Measurements from ENCODE around the gene MPP4.

The MPP4 gene

DNA sequence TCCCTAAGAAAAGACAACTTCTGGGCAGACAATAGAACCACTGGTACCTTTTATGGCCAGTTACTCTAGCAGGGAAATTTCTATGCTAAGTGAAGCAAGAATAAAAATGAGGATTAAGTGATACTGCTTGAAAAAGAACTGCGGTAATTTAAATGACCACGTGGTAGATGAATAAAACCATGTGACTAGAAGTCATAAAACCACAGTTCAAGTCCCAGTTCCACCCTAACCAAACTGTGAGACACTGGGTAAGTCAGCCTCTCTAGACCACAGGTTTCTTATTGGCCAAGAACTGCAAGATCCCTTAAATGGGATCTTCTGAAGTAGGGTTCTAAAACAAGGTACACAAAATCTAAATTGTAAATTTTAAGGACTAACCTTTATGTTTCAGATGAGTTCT, 67.9 kb downstream of the MPP4 start:
- no peak for TF ChIP-seq RARB (CRISPR knock-in tag; IDR thresholded peaks at IDR 0.05)
- no peak for TF ChIP-seq CSDC2 (CRISPR knock-in tag; IDR thresholded peaks at IDR 0.05)
- no peak for TF ChIP-seq SNAI2 (CRISPR knock-in tag; IDR thresholded peaks at IDR 0.05)
- TF ChIP-seq, protein P1, sequence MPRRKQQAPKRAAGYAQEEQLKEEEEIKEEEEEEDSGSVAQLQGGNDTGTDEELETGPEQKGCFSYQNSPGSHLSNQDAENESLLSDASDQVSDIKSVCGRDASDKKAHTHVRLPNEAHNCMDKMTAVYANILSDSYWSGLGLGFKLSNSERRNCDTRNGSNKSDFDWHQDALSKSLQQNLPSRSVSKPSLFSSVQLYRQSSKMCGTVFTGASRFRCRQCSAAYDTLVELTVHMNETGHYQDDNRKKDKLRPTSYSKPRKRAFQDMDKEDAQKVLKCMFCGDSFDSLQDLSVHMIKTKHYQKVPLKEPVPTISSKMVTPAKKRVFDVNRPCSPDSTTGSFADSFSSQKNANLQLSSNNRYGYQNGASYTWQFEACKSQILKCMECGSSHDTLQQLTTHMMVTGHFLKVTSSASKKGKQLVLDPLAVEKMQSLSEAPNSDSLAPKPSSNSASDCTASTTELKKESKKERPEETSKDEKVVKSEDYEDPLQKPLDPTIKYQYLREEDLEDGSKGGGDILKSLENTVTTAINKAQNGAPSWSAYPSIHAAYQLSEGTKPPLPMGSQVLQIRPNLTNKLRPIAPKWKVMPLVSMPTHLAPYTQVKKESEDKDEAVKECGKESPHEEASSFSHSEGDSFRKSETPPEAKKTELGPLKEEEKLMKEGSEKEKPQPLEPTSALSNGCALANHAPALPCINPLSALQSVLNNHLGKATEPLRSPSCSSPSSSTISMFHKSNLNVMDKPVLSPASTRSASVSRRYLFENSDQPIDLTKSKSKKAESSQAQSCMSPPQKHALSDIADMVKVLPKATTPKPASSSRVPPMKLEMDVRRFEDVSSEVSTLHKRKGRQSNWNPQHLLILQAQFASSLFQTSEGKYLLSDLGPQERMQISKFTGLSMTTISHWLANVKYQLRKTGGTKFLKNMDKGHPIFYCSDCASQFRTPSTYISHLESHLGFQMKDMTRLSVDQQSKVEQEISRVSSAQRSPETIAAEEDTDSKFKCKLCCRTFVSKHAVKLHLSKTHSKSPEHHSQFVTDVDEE (CRISPR knock-in tag; IDR thresholded peaks at IDR 0.05), result no peak
- TF ChIP-seq PATZ1 (CRISPR knock-in tag; IDR thresholded peaks at IDR 0.05; ENCODE audit: borderline replicate concordance), result no peak
- no peak for TF ChIP-seq ZNF565 (CRISPR knock-in tag; conservative IDR thresholded peaks at IDR 0.05; ENCODE audit: low read depth)
- TF ChIP-seq, protein P2, sequence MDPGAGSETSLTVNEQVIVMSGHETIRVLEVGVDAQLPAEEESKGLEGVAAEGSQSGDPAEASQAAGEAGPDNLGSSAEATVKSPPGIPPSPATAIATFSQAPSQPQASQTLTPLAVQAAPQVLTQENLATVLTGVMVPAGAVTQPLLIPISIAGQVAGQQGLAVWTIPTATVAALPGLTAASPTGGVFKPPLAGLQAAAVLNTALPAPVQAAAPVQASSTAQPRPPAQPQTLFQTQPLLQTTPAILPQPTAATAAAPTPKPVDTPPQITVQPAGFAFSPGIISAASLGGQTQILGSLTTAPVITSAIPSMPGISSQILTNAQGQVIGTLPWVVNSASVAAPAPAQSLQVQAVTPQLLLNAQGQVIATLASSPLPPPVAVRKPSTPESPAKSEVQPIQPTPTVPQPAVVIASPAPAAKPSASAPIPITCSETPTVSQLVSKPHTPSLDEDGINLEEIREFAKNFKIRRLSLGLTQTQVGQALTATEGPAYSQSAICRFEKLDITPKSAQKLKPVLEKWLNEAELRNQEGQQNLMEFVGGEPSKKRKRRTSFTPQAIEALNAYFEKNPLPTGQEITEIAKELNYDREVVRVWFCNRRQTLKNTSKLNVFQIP (CRISPR knock-in tag; IDR thresholded peaks at IDR 0.05; ENCODE audit: borderline replicate concordance, low read depth), result no peak
- TF ChIP-seq BACH2 (CRISPR knock-in tag; IDR thresholded peaks at IDR 0.05; ENCODE audit: borderline replicate concordance), result no peak
- TF ChIP-seq TOX (CRISPR knock-in tag; IDR thresholded peaks at IDR 0.05; ENCODE audit: borderline replicate concordance), result no peak
- TF ChIP-seq TCF4 (CRISPR knock-in tag; IDR thresholded peaks at IDR 0.05; ENCODE audit: borderline replicate concordance), result no peak
- TF ChIP-seq ZFP3 (CRISPR knock-in tag; IDR thresholded peaks at IDR 0.05), result no peak
- TF ChIP-seq PPARA (CRISPR knock-in tag; IDR thresholded peaks at IDR 0.05; ENCODE audit: borderline replicate concordance), result no peak
- TF ChIP-seq ESRRG (CRISPR knock-in tag; IDR thresholded peaks at IDR 0.05), result no peak
- ATAC-seq, result no peak

DNA sequence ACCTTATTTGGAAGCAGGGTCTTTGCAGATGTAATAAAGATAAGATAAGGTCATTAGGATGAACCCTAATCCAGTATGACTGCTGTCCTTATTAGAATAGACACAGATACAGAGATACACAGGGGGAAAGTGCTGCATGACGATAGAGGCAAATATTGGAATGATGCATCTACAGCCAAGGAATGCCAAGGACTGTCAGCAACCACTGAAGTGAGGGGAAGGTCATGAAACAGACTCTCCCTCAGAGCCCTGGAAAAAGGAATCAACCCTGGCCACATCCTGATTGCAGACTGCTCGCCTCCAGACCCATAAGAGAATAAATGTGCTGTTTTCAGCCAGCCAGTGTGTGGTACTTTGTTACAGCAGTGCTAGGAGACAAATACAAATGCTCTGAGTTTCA, 69.9 kb downstream of the MPP4 start:
- ATAC-seq, result peak; percentile 90
- TF ChIP-seq ZNF70 (CRISPR knock-in tag; IDR thresholded peaks at IDR 0.05) (no peak), GLIS3 (CRISPR knock-in tag; IDR thresholded peaks at IDR 0.05) (no peak), ISL1 (CRISPR knock-in tag; IDR thresholded peaks at IDR 0.05) (peak; percentile 49; the same call in 1 of the 2 replicates), CSRNP3 (CRISPR knock-in tag; IDR thresholded peaks at IDR 0.05) (no peak), BACH2 (CRISPR knock-in tag; IDR thresholded peaks at IDR 0.05; ENCODE audit: borderline replicate concordance) (no peak), CSDC2 (CRISPR knock-in tag; IDR thresholded peaks at IDR 0.05) (no peak), PPARA (CRISPR knock-in tag; IDR thresholded peaks at IDR 0.05; ENCODE audit: borderline replicate concordance) (no peak), OSR1 (CRISPR knock-in tag; IDR thresholded peaks at IDR 0.05) (no peak), ZC3H10 (CRISPR knock-in tag; IDR thresholded peaks at IDR 0.05) (no peak), ZFP3 (CRISPR knock-in tag; IDR thresholded peaks at IDR 0.05) (0 out of 2 replicates have a peak, but pooled peaks have one; percentile 10), PATZ1 (CRISPR knock-in tag; IDR thresholded peaks at IDR 0.05; ENCODE audit: borderline replicate concordance) (no peak), RARB (CRISPR knock-in tag; IDR thresholded peaks at IDR 0.05) (no peak), ZNF8 (CRISPR knock-in tag; IDR thresholded peaks at IDR 0.05) (no peak)
- TF ChIP-seq, protein P2 (CRISPR knock-in tag; IDR thresholded peaks at IDR 0.05; ENCODE audit: borderline replicate concordance, low read depth), result no peak

All from SK-N-SH treated with all-trans-retinoic acid at 6 μM for 48 hours (cell line).